ENCODE results near the gene INTS2.

Gene INTS2

DNA sequence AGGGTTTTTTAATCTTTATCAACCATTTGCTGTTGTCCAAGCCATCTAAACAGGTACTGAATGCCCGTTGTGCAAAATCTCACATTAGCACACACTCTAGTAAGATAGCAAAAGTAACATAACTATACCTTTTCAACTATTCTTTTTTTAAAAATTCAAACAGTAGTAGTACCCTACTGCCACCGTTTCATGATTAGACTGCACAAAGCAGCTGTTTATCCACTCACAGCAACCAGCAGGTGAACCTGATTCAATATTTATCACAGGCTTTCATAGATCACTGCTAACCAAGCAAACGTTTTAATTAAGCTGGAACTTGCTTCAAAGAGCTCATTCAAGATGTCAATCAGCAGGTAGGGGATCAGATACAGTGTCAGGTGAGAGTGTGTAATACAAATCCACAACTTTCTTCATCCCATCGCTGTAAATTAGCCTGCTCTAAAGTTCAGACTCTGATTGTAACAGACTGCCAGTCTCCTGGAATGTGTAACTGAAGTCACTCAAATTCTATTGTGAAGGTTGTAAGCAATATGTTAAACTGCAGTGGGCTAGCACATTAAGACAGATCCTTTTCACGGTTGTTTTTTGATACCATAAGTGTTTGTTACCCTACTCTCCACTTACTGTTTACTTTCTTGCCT is 111.8 kb downstream of the INTS2 start:
- H3K4me2 ChIP-seq (ENCODE audit: low read depth, low read length, poor library complexity, severe bottlenecking) = no peak overlapping the region
- no peak overlapping the region for H3K27ac ChIP-seq (ENCODE audit: low read depth, low read length)
- H3K4me3 ChIP-seq (ENCODE audit: insufficient read depth, low read length, poor library complexity, severe bottlenecking) = no peak overlapping the region
- peaks cover 37% of the 10 kb centered on the region for H3K36me3 ChIP-seq (ENCODE audit: low read length)
- no peaks in the 10 kb centered on the region for H3K9me3 ChIP-seq (ENCODE audit: insufficient read depth, low read length)
- no peak overlapping the region for H3K9ac ChIP-seq (ENCODE audit: low read length)
- no peaks in the 10 kb centered on the region; the same call in 1 of the 2 replicates for H3F3A ChIP-seq (ENCODE audit: insufficient read depth)
- no peaks in the 10 kb centered on the region for H3K79me2 ChIP-seq (ENCODE audit: insufficient read depth, low read length)
- H2AFZ ChIP-seq (ENCODE audit: low read depth, low read length, severe bottlenecking) = no peak overlapping the region
- no peaks in the 10 kb centered on the region for H3K9me2 ChIP-seq (replicated peaks; ENCODE audit: insufficient read depth, low read length)
- H3K27me3 ChIP-seq (ENCODE audit: low read length) = no peaks in the 10 kb centered on the region
- no peaks in the 10 kb centered on the region for H4K20me1 ChIP-seq (ENCODE audit: low read depth, low read length)
- TF ChIP-seq EZH2phosphoT487 (conservative IDR thresholded peaks at IDR 0.05; ENCODE audit: low read length) = no peak
- TF ChIP-seq, protein P1, sequence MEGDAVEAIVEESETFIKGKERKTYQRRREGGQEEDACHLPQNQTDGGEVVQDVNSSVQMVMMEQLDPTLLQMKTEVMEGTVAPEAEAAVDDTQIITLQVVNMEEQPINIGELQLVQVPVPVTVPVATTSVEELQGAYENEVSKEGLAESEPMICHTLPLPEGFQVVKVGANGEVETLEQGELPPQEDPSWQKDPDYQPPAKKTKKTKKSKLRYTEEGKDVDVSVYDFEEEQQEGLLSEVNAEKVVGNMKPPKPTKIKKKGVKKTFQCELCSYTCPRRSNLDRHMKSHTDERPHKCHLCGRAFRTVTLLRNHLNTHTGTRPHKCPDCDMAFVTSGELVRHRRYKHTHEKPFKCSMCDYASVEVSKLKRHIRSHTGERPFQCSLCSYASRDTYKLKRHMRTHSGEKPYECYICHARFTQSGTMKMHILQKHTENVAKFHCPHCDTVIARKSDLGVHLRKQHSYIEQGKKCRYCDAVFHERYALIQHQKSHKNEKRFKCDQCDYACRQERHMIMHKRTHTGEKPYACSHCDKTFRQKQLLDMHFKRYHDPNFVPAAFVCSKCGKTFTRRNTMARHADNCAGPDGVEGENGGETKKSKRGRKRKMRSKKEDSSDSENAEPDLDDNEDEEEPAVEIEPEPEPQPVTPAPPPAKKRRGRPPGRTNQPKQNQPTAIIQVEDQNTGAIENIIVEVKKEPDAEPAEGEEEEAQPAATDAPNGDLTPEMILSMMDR (IDR thresholded peaks at IDR 0.05; ENCODE audit: insufficient read depth, low read length, poor library complexity, severe bottlenecking) = no peak
